Measurements from ENCODE around the gene VAV1. TPM values are rescaled to one million over a fixed set of nuclear protein-coding genes. Genes with fewer than 3 reads are reported as not detected.

Gene VAV1
- total and polyA plus RNA-seq, 2 of the 13 experiments (the other 11 are each of a cell fraction or from before 2014, with no cell fraction given) = not detected

GRCh38 chr19:6737873-6738786, 34.4 kb upstream of the VAV1 start (continued):
- TF ChIP-seq SAFB2 (CRISPR knock-in tag; IDR thresholded peaks at IDR 0.05; ENCODE audit: borderline replicate concordance, low read depth) (no peak; the same call in 1 of the 2 replicates), KMT2B (CRISPR knock-in tag; IDR thresholded peaks at IDR 0.05) (no peak), HES4 (CRISPR knock-in tag; IDR thresholded peaks at IDR 0.05; ENCODE audit: borderline replicate concordance) (no peak), ZNF275 (CRISPR knock-in tag; IDR thresholded peaks at IDR 0.05; ENCODE audit: borderline replicate concordance) (0 out of 2 replicates have a peak, but pooled peaks have one; percentile 21), AGO1 (IDR thresholded peaks at IDR 0.05; ENCODE audit: low read depth, low read length, poor library complexity, severe bottlenecking) (no peak), TCF7 (IDR thresholded peaks at IDR 0.05; ENCODE audit: low read depth) (no peak), ZSCAN9 (CRISPR knock-in tag; IDR thresholded peaks at IDR 0.05; ENCODE audit: borderline replicate concordance) (no peak), TIGD3 (CRISPR knock-in tag; IDR thresholded peaks at IDR 0.05; ENCODE audit: borderline replicate concordance) (no peak), TBL1XR1 (IDR thresholded peaks at IDR 0.05; ENCODE audit: borderline replicate concordance, low read length, partially characterized antibody) (peak; percentile 66), ZNF326 (CRISPR knock-in tag; IDR thresholded peaks at IDR 0.05; ENCODE audit: borderline replicate concordance) (no peak), KDM5B (CRISPR knock-in tag; IDR thresholded peaks at IDR 0.05; ENCODE audit: borderline replicate concordance) (peak; percentile 59; the same call in 1 of the 2 replicates), HDAC6 (IDR thresholded peaks at IDR 0.05; ENCODE audit: low read depth, low read length) (no peak), ATF5 (CRISPR knock-in tag; IDR thresholded peaks at IDR 0.05; ENCODE audit: low read depth) (no peak), ZMYM4 (CRISPR knock-in tag; IDR thresholded peaks at IDR 0.05) (0 out of 2 replicates have a peak, but pooled peaks have one; percentile 24), ARID5B (CRISPR knock-in tag; IDR thresholded peaks at IDR 0.05) (no peak; the same call in 1 of the 2 replicates), ELF4 (CRISPR knock-in tag; IDR thresholded peaks at IDR 0.05; ENCODE audit: borderline replicate concordance) (no peak; the same call in 1 of the 2 replicates), ZNF3 (CRISPR knock-in tag; IDR thresholded peaks at IDR 0.05) (no peak), ZNF501 (CRISPR knock-in tag; IDR thresholded peaks at IDR 0.05) (no peak; the same call in 1 of the 2 replicates), PBX2 (CRISPR knock-in tag; IDR thresholded peaks at IDR 0.05) (no peak), NCOR1 (IDR thresholded peaks at IDR 0.05; ENCODE audit: borderline replicate concordance, low read length) (peak; percentile 88)
